GM13976 (cell line): Measurements from ENCODE around the gene CDK14.
A peak's percentile ranks its signal among the peaks of the same experiment; 100 is the strongest.

Experiments used
- DNase-seq: peaks from one replicate; pipeline ENCODE4 v3.0.0; 2012; ENCODE audit warnings: low spot score
- CTCF ChIP-seq: IDR thresholded peaks from 2 replicates; pipeline ENCODE4 v1.5.1; 2012; ENCODE audit warnings: borderline replicate concordance, mild to moderate bottlenecking; ENCODE audit not compliant: insufficient read depth; ENCODE audit errors: extremely low read depth, missing control alignments, control extremely low read depth
- in situ Hi-C: fragments of 300-500 bp; cut with MboI; formaldehyde crosslinking; loops from one replicate; pipeline ENCODE4 v1.12.0; 2022; ENCODE audit warnings: low sequenced_read_pairs, mixed read lengths, inconsistent platforms; ENCODE audit not compliant: unreplicated experiment

CDK14 gene

GRCh38 chr7:91046322-91047089 is 450.4 kb downstream of the CDK14 start:
- DNase-seq = no peak
- no peak for TF ChIP-seq CTCF
- in situ Hi-C loops = loop anchor here (25.0 kb wide), 2 partner anchors 334 to 584 kb away; partner anchors contain the start of gene PTTG1IP2

DNA sequence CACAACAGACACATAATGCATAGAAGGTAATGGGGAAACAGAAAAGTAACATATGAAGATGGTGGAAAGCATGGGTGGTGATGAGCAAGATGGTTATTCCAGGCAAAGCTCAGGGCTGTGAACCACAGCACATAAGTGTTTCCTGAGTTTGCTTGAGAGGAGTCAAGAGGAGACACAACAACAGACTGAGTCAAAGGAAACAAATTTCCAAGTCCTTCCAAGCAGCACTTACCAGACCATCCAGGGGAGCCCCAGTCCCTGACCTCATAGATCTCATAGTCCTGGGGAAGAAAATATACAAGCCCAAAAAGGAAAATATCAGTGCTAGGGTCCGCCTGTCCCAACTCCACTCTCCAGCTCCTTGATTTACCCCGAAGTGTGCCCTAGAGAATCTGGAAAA is 451.5 kb downstream of the CDK14 start:
- no peak for TF ChIP-seq CTCF
- in situ Hi-C loops = loop anchor here (25.0 kb wide), 2 partner anchors 335 to 585 kb away; partner anchors contain the start of gene PTTG1IP2
- DNase-seq = no peak

DNA sequence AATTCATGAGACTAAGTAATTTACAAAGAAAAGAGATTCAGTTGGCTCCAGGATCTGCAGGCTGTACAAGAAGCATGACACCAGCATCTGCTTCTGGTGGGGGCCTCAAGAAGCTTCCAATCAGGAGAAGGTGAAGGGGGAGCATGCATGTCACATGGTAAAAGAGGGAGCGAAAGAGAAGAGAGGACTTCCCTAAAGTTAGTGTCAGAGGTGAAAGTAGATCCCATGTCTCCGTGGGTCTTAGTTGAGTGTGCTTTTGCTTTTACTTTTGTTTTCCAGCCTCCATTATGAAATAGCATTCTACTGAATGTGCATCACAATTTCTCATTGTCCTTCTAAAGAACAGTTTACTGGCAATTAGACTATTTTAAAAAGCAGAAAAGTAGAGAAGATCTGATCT is 454.6 kb downstream of the CDK14 start:
- in situ Hi-C loops = no loop called here
- TF ChIP-seq CTCF = no peak
- DNase-seq = peak; percentile 41

DNA sequence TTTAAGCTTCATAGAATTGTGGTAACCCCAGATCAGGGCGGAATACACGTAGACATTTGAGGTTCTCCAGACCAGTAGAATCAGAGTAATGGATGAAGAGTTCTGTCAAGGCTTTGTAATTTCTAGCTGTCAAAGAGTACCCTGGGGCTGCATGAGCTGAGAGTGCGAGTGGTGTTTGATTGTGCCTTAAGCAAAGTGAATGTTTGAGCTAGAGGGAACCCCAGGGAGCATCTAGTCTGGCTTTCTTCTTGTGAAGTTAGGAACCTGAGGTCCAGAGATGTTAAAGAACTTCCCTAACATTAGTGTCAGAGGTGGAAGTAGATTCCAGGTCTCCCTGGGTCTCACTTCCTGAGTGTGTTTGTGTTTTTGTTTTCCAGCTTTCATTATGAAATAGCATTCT is 455.8 kb downstream of the CDK14 start:
- TF ChIP-seq CTCF = no peak
- DNase-seq = no peak
- in situ Hi-C loops = no loop called here

DNA sequence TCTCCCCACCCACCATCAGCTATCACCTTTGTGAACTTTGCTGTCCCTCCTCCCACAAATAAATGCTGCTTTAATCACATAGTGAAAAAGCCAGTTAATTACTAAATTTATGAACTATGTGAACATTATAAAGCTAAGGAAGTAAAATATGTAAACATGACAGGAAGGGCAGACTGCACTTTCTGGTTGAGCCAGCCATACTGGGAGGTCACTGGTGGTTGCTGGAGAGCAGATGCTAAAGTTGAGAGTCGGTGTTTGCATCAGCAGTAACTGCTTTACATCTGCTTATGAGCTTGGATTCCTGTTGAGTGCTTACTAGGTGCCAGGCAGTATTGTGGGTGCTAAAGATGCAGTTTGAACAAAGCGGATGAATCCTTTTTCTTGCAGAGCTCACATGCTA is 458.3 kb downstream of the CDK14 start:
- no peak for DNase-seq
- in situ Hi-C loops = no loop called here
- TF ChIP-seq CTCF = no peak

GRCh38 chr7:91055219-91055618 is 459.1 kb downstream of the CDK14 start:
- no peak for TF ChIP-seq CTCF
- no peak for DNase-seq
- in situ Hi-C loops = no loop called here

DNA sequence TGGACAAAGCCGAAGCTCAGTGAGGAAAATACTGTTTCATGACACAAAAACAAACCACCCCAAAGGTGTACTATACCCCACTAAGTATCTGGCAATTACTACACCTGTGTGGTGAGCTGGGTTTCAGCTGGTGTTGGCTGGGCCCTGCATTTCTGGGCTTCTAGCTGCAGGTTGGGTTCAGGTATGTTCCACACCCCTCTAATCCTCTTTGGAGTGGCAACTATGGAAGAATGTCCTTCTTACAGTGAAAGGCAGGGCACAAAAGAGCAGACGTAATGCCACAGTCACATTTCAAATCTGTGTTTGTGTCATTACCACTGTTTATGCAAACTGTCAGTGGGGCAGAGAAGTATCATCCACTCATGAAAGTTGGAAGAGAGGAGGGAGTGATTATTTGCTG is 466.6 kb downstream of the CDK14 start:
- no peak for DNase-seq
- in situ Hi-C loops = no loop called here
- TF ChIP-seq CTCF = no peak
